ENCODE results near the gene ZNF468. TPM values are rescaled to one million over a fixed set of nuclear protein-coding genes. Genes with fewer than 3 reads are reported as not detected.

The ZNF468 gene
- total RNA-seq, 6 donors from 2014 or later = 7.3 to 37.7 (median 19.6) TPM

DNA sequence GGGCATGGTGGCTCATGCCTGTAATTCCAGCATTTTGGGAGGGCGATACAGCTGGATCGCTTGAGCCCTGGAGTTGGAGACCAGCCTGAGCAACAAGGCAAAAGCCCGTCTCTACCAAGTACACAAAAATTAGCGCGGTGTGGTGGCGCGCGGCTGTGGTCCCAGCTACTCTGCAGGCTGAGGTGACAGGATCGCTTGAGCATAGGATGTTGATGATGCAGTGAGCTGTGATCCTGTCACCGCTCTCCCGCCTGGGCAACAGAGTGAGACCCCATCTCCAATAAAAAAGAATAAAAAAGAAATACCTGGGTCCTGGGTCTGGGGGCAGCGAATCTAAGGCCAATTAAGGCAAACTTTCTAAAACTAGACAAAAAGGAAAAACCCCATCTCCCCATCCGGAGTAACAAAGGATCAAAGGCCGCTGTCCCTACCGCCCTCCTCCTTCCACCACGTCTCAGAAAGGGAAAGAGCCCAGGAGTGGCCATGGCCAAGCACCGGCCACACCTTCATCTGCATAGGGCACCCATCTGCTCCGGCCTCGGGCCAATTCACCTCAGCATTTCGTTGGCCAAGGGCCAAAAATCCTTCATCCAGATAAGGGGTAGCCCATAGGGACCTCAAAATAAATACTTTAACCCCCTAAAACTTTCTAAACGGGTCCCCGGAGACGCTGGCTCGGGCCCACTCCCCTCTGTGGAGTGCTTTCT, 39.2 kb upstream of the ZNF468 start:
- Histone ChIP-seq H3K27me3 (no peaks in the 10 kb centered on the region), H3K9me3 (no peaks in the 10 kb centered on the region), H3K36me3 (peaks cover 3 to 11% (median 7%) of the 10 kb centered on the region in 4 donors), H3K4me1 (peaks cover 12 to 17% (median 15%) of the 10 kb centered on the region in 4 donors), H3K4me3 (peak overlapping the region; percentile 43 to 77 (median 56)), H3K27ac (peak overlapping the region; percentile 82 to 89 (median 84))
- WGBS, 2 donors = 42 to 43% methylated on average over 24 of the region's 24 CpGs
- peak in 1 of 2 donors; percentile 53 for DNase-seq
- TF ChIP-seq, protein P1, sequence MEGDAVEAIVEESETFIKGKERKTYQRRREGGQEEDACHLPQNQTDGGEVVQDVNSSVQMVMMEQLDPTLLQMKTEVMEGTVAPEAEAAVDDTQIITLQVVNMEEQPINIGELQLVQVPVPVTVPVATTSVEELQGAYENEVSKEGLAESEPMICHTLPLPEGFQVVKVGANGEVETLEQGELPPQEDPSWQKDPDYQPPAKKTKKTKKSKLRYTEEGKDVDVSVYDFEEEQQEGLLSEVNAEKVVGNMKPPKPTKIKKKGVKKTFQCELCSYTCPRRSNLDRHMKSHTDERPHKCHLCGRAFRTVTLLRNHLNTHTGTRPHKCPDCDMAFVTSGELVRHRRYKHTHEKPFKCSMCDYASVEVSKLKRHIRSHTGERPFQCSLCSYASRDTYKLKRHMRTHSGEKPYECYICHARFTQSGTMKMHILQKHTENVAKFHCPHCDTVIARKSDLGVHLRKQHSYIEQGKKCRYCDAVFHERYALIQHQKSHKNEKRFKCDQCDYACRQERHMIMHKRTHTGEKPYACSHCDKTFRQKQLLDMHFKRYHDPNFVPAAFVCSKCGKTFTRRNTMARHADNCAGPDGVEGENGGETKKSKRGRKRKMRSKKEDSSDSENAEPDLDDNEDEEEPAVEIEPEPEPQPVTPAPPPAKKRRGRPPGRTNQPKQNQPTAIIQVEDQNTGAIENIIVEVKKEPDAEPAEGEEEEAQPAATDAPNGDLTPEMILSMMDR (IDR thresholded peaks at IDR 0.05) = no peak
- no peak for TF ChIP-seq EP300 (IDR thresholded peaks at IDR 0.05)
- no peak for TF ChIP-seq POLR2AphosphoS5 (IDR thresholded peaks at IDR 0.05)
- TF ChIP-seq POLR2A (IDR thresholded peaks at IDR 0.05) = no peak
- ATAC-seq (ENCODE audit: low FRiP score in 2 of 2) = peak; percentile 54 to 83

DNA sequence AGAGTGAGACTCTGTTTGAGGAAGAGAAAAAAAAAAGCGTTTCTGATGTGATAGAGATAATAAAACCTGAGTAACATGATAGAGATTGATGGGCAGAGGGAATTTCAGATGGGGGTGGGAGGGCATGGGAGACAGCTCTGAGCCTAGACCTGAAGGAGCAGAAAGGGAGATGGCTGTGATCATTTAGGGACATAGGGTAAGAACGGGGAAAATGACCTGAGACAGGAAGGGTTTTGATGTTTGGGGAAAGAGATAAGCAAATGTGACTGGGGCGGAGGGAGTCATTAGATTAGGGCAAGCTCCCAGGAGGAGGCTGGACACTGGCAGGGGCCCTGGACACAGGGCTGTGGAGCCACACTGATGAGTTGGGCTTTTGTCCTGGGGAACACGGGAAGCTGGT, 33.9 kb upstream of the ZNF468 start:
- ATAC-seq (ENCODE audit: low FRiP score in 2 of 2) (no peak), DNase-seq (no peak)
- H3K27ac ChIP-seq = no peak overlapping the region
- peaks cover 0 to 2% (median 0%) of the 10 kb centered on the region in 4 donors for H3K9me3 ChIP-seq
- H3K4me3 ChIP-seq = no peak overlapping the region
- H3K27me3 ChIP-seq = no peaks in the 10 kb centered on the region
- H3K4me1 ChIP-seq = peaks cover 4 to 6% (median 4%) of the 10 kb centered on the region in 4 donors
- peaks cover 11 to 52% (median 44%) of the 10 kb centered on the region in 4 donors for H3K36me3 ChIP-seq
- 56 to 71% methylated on average over 4 of the region's 4 CpGs for WGBS, 2 donors
- TF ChIP-seq EP300 (IDR thresholded peaks at IDR 0.05) (no peak), POLR2A (IDR thresholded peaks at IDR 0.05) (no peak), POLR2AphosphoS5 (IDR thresholded peaks at IDR 0.05) (no peak)
- TF ChIP-seq, protein P1 (IDR thresholded peaks at IDR 0.05) = no peak

DNA sequence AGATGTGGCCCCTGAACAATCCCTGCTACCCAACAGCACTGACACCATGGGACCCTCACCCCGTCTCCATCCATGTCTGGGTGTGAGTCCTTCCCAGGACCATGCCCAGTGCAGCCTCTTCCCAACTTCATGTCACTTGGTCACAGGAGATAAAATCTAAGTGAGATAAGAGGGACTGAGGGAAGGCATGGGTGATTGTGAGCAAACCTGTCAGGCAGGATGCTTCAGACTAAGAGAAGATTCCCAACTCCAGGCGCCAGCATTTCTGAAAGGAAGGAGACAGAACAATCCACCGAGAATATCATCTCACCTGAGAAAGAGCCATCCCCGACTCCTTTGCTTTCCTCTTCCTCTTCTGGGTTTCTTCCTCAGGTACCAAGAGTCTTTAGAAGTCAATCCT, 32.5 kb upstream of the ZNF468 start:
- peaks cover 15 to 66% (median 53%) of the 10 kb centered on the region in 4 donors for H3K36me3 ChIP-seq

DNA sequence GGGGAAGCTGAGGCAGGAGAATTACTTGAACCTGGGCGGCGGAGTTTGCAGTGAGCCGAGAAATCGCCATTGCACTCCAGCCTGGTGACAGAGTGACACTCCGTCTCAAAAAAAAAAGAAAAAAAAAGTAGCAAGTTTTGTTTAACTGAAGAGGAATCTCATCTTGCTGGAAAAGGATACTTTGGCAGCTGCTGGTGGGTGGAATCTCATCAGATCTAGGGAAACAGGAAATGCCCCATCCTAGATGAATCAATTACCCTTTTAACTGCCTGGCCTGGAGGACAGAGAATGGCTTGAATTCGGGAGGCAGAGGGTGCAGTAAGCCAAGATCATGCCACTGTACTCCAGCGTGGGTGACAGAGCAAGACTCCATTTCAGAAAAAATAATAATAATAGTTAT, 31.7 kb upstream of the ZNF468 start:
- no peak overlapping the region for H3K27ac ChIP-seq
- no peak overlapping the region for H3K4me3 ChIP-seq
- ATAC-seq (ENCODE audit: low FRiP score in 2 of 2) (no peak), DNase-seq (no peak)
- H3K4me1 ChIP-seq = no peaks in the 10 kb centered on the region
- no peaks in the 10 kb centered on the region for H3K27me3 ChIP-seq
- peaks cover 0 to 16% (median 8%) of the 10 kb centered on the region in 4 donors for H3K9me3 ChIP-seq
- WGBS, 2 donors = 85 to 87% methylated on average over 7 of the region's 7 CpGs
- no peak for TF ChIP-seq POLR2A (IDR thresholded peaks at IDR 0.05)
- TF ChIP-seq EP300 (IDR thresholded peaks at IDR 0.05) = no peak
- no peak for TF ChIP-seq POLR2AphosphoS5 (IDR thresholded peaks at IDR 0.05)
- TF ChIP-seq, protein P1 (IDR thresholded peaks at IDR 0.05) = no peak
- peaks cover 21 to 74% (median 61%) of the 10 kb centered on the region in 4 donors for H3K36me3 ChIP-seq

More for the DNA sequence above, 32.5 kb upstream of the ZNF468 start:
- ATAC-seq (ENCODE audit: low FRiP score in 2 of 2) (no peak), DNase-seq (no peak)
- H3K27ac ChIP-seq = no peak overlapping the region
- no peaks in the 10 kb centered on the region for H3K4me1 ChIP-seq
- TF ChIP-seq POLR2A (IDR thresholded peaks at IDR 0.05) (no peak), EP300 (IDR thresholded peaks at IDR 0.05) (no peak), POLR2AphosphoS5 (IDR thresholded peaks at IDR 0.05) (no peak)
- TF ChIP-seq, protein P1 (IDR thresholded peaks at IDR 0.05) = no peak
- WGBS, 2 donors = 90 to 92% methylated on average over 4 of the region's 4 CpGs
- peaks cover 0 to 10% (median 2%) of the 10 kb centered on the region in 4 donors for H3K9me3 ChIP-seq
- H3K27me3 ChIP-seq = no peaks in the 10 kb centered on the region
- H3K4me3 ChIP-seq = no peak overlapping the region
